PC-3 (cell line): ENCODE data around the gene MYH7.

Source experiments
- CTCF ChIP-seq: fragments of 300-600 bp; sonication (generic); conservative IDR thresholded peaks from 2 replicates; pipeline ENCODE4 v1.5.1; 2017; ENCODE audit warnings: antibody characterized with exemption, low read depth, mild to moderate bottlenecking, low read length
- EZH2 ChIP-seq: fragments of 300-600 bp; sonication (generic); IDR thresholded peaks from one replicate; pipeline ENCODE4 v1.6.1; 2017; ENCODE audit warnings: antibody characterized with exemption, mild to moderate bottlenecking, low read length; ENCODE audit not compliant: unreplicated experiment
- EZH2phosphoT487 ChIP-seq: fragments of 300-600 bp; sonication (generic); IDR thresholded peaks from 2 replicates; pipeline ENCODE4 v1.6.1; 2018; ENCODE audit warnings: mild to moderate bottlenecking, antibody characterized with exemption, low read length, borderline replicate concordance

- TF ChIP-seq CTCF, result no peak
- no peak for TF ChIP-seq EZH2
- TF ChIP-seq EZH2phosphoT487, result no peak
Observed at GRCh38 chr14:23409475-23409874, 26.0 kb downstream of the MYH7 start.
